GM18870 (cell line): ENCODE measurements around the gene TXNRD2.
"Not testable (repeated sequence)": the region's sequence is repeated elsewhere in the genome, so short reads cannot be mapped to it uniquely, and the experiment has no call there.

Experiments used
- ATAC-seq: cut with Tn5 transposase; IDR thresholded peaks from one replicate; pipeline ENCODE4 v1.9.1; 2021; ENCODE audit warnings: moderate library complexity; ENCODE audit not compliant: unreplicated experiment

TXNRD2 gene

GRCh38 chr22:19848298-19849224, 93.1 kb downstream of the TXNRD2 start:
- no peak for ATAC-seq

- no peak for ATAC-seq
Measured at GRCh38 chr22:19847345-19847632, 94.3 kb downstream of the TXNRD2 start.

GRCh38 chr22:19846620-19847344, 94.8 kb downstream of the TXNRD2 start:
- no peak for ATAC-seq

GRCh38 chr22:19845054-19845722, 96.4 kb downstream of the TXNRD2 start:
- ATAC-seq, result no peak

GRCh38 chr22:19844377-19845053, 97.1 kb downstream of the TXNRD2 start:
- ATAC-seq, result no peak

GRCh38 chr22:19843857-19844376, 97.7 kb downstream of the TXNRD2 start:
- ATAC-seq, result no peak

- no peak for ATAC-seq
Measured at GRCh38 chr22:19843107-19843856, 98.3 kb downstream of the TXNRD2 start.

GRCh38 chr22:19842393-19843106, 99.1 kb downstream of the TXNRD2 start:
- no peak for ATAC-seq

GRCh38 chr22:19841641-19842392, 99.8 kb downstream of the TXNRD2 start:
- ATAC-seq, result no peak

- ATAC-seq, result no peak
Measured at GRCh38 chr22:19840955-19841640, 100.5 kb downstream of the TXNRD2 start.

GRCh38 chr22:19840059-19840458, 101.6 kb downstream of the TXNRD2 start:
- no peak for ATAC-seq

GRCh38 chr22:19837915-19838314, 103.7 kb downstream of the TXNRD2 start:
- ATAC-seq, result no peak

GRCh38 chr22:19836512-19836911, 105.1 kb downstream of the TXNRD2 start:
- ATAC-seq, result no peak

- no peak for ATAC-seq
Measured at GRCh38 chr22:19834599-19834998, 107.0 kb downstream of the TXNRD2 start.

GRCh38 chr22:19833327-19833726, 108.3 kb downstream of the TXNRD2 start:
- not testable (repeated sequence) for ATAC-seq

GRCh38 chr22:19832476-19833108, 109.0 kb downstream of the TXNRD2 start:
- no peak for ATAC-seq

GRCh38 chr22:19831979-19832378, 109.6 kb downstream of the TXNRD2 start:
- ATAC-seq, result not testable (repeated sequence)

- ATAC-seq, result no peak
Measured at GRCh38 chr22:19831016-19831415, 110.6 kb downstream of the TXNRD2 start.
